ENCODE data around the gene CGB3. TPM values are rescaled to one million over a fixed set of nuclear protein-coding genes. Genes with fewer than 3 reads are reported as not detected.

The CGB3 gene
- polyA plus RNA-seq, 3 donors: not detected

DNA sequence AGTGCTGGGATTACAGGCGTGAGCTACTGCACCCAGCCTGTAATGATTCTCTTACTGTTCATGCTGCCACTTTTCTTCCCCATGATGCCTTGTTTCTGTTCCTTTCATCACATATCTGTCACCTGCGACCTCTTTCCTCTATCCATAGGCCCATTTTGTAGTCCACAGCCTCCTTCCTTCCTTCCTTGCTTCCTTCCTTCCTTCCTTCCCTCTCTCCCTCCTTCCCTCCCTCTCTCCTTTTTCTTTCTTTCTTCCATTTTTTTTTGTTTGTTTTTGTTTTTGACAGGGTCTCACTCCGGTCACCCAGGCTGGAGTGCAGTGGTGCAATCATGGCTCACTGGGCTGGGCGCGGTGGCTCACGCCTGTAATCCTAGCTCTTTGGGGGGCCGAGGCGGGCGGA lies 35.3 kb downstream of the CGB3 start:
- H3K4me1 Mint-ChIP-seq: peaks cover 13% of the 10 kb centered on the region
- no peak overlapping the region for H2AFZ ChIP-seq (ENCODE audit: insufficient read depth, low read depth, low read length, poor library complexity, severe bottlenecking)
- WGBS (ENCODE audit: insufficient coverage): 93% methylated on average over 9 of the region's 9 CpGs
- no peaks in the 10 kb centered on the region for H3K27me3 ChIP-seq (ENCODE audit: control insufficient read depth in 2 of 2, insufficient read depth in 2 of 2, low read length in 2 of 2)
- H3K4me3 Mint-ChIP-seq: no peak overlapping the region
- peak overlapping the region in 1 of 7 donors; percentile 34 for H3K27ac Mint-ChIP-seq
- H3K36me3 ChIP-seq (replicated peaks in 1 of 2; ENCODE audit: control insufficient read depth in 1 of 2, insufficient read depth in 2 of 2, low read length in 2 of 2): peaks cover 31 to 59% of the 10 kb centered on the region in 2 donors
- no peak overlapping the region for H3K9ac ChIP-seq (ENCODE audit: insufficient read depth, low read length, poor library complexity, severe bottlenecking)
- no peaks in the 10 kb centered on the region for H3K9me3 ChIP-seq (replicated peaks in 1 of 2; ENCODE audit: control insufficient read depth in 1 of 2, insufficient read depth in 1 of 2, low read length in 2 of 2)
- H3K79me2 ChIP-seq (ENCODE audit: insufficient read depth, low read length): peaks cover 38% of the 10 kb centered on the region
- no peak for DNase-seq
- peaks cover 0 to 1% (median 0%) of the 10 kb centered on the region in 7 donors for H3K9me3 Mint-ChIP-seq
- H3K4me3 ChIP-seq (replicated peaks in 1 of 3; ENCODE audit: low read depth in 2 of 3, low read length in 3 of 3): no peak overlapping the region
- H3K27me3 Mint-ChIP-seq (ENCODE audit: low read depth in 3 of 3): peaks cover 0 to 5% (median 0%) of the 10 kb centered on the region in 3 donors
- TF ChIP-seq, protein P1, sequence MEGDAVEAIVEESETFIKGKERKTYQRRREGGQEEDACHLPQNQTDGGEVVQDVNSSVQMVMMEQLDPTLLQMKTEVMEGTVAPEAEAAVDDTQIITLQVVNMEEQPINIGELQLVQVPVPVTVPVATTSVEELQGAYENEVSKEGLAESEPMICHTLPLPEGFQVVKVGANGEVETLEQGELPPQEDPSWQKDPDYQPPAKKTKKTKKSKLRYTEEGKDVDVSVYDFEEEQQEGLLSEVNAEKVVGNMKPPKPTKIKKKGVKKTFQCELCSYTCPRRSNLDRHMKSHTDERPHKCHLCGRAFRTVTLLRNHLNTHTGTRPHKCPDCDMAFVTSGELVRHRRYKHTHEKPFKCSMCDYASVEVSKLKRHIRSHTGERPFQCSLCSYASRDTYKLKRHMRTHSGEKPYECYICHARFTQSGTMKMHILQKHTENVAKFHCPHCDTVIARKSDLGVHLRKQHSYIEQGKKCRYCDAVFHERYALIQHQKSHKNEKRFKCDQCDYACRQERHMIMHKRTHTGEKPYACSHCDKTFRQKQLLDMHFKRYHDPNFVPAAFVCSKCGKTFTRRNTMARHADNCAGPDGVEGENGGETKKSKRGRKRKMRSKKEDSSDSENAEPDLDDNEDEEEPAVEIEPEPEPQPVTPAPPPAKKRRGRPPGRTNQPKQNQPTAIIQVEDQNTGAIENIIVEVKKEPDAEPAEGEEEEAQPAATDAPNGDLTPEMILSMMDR (IDR thresholded peaks at IDR 0.05): no peak
- peaks cover 33 to 66% of the 10 kb centered on the region in 2 donors for H3K36me3 Mint-ChIP-seq
- H3K4me2 ChIP-seq (replicated peaks; ENCODE audit: extremely low read depth, low read length, poor library complexity, severe bottlenecking): no peak overlapping the region
- peaks cover 8% of the 10 kb centered on the region for H4K20me1 ChIP-seq (ENCODE audit: insufficient read depth, low read length)
- peaks cover 14 to 25% of the 10 kb centered on the region in 2 donors for H3K4me1 ChIP-seq (ENCODE audit: control insufficient read depth in 1 of 2, insufficient read depth in 2 of 2, low read length in 2 of 2)
- intact Hi-C loops (cut with micrococcal nuclease): no loop called here
- H3K27ac ChIP-seq (ENCODE audit: low read depth in 1 of 2, low read length in 2 of 2): no peak overlapping the region

DNA sequence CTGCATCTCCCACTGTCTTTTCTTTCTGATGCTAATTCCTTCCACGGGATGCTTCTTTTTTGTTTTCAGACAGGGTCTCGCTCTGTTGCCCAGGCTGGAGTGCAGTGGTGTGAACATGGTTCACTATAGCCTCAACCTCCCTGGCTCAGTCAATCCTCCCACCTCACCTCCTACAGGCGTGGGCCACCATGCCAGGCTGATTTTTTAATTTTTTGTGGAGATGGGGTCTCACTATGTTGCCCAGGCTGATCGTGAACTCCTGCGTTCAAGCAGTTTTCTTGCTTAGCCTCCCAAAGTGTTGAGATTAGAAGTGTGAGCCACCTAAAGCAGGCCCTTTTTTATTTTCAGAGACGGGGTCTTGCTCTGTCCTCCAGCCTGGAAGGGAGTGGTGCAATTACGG lies 35.8 kb downstream of the CGB3 start:
- Mint-ChIP-seq H3K27me3 (ENCODE audit: low read depth in 3 of 3) (peaks cover 0 to 5% (median 0%) of the 10 kb centered on the region in 3 donors), H3K36me3 (peaks cover 35 to 72% of the 10 kb centered on the region in 2 donors), H3K9me3 (peaks cover 0 to 1% (median 0%) of the 10 kb centered on the region in 7 donors), H3K4me1 (peaks cover 13% of the 10 kb centered on the region), H3K4me3 (no peak overlapping the region), H3K27ac (peak overlapping the region in 1 of 7 donors; percentile 30)
- H3K4me3 ChIP-seq (replicated peaks in 1 of 3; ENCODE audit: low read depth in 2 of 3, low read length in 3 of 3): no peak overlapping the region
- peaks cover 8% of the 10 kb centered on the region for H4K20me1 ChIP-seq (ENCODE audit: insufficient read depth, low read length)
- H3K36me3 ChIP-seq (replicated peaks in 1 of 2; ENCODE audit: control insufficient read depth in 1 of 2, insufficient read depth in 2 of 2, low read length in 2 of 2): peaks cover 31 to 65% of the 10 kb centered on the region in 2 donors
- H3K27ac ChIP-seq (ENCODE audit: low read depth in 1 of 2, low read length in 2 of 2): no peak overlapping the region
- peaks cover 36% of the 10 kb centered on the region for H3K79me2 ChIP-seq (ENCODE audit: insufficient read depth, low read length)
- no peaks in the 10 kb centered on the region for H3K9me3 ChIP-seq (replicated peaks in 1 of 2; ENCODE audit: control insufficient read depth in 1 of 2, insufficient read depth in 1 of 2, low read length in 2 of 2)
- TF ChIP-seq, protein P1 (IDR thresholded peaks at IDR 0.05): no peak
- H3K9ac ChIP-seq (ENCODE audit: insufficient read depth, low read length, poor library complexity, severe bottlenecking): no peak overlapping the region
- DNase-seq: no peak
- intact Hi-C loops (cut with micrococcal nuclease): no loop called here
- peaks cover 14 to 23% of the 10 kb centered on the region in 2 donors for H3K4me1 ChIP-seq (ENCODE audit: control insufficient read depth in 1 of 2, insufficient read depth in 2 of 2, low read length in 2 of 2)
- no peaks in the 10 kb centered on the region for H3K27me3 ChIP-seq (ENCODE audit: control insufficient read depth in 2 of 2, insufficient read depth in 2 of 2, low read length in 2 of 2)
- no peak overlapping the region for H3K4me2 ChIP-seq (replicated peaks; ENCODE audit: extremely low read depth, low read length, poor library complexity, severe bottlenecking)
- WGBS (ENCODE audit: insufficient coverage): 100% methylated on average over 4 of the region's 7 CpGs
- H2AFZ ChIP-seq (ENCODE audit: insufficient read depth, low read depth, low read length, poor library complexity, severe bottlenecking): no peak overlapping the region
